Measurements from ENCODE around the gene PCSK7. TPM values are rescaled to one million over a fixed set of nuclear protein-coding genes. Genes with fewer than 3 reads are reported as not detected.

The PCSK7 gene
- total RNA-seq, 1 experiment from 2014 or later, result 43.6 TPM

GRCh38 chr11:117192401-117192875, 39.4 kb downstream of the PCSK7 start:
- H4K20me1 ChIP-seq (ENCODE audit: low read length), result no peaks in the 10 kb centered on the region
- intact Hi-C loops (cut with micrococcal nuclease), result no loop called here
- H3K27me3 ChIP-seq (ENCODE audit: low read length), result no peaks in the 10 kb centered on the region
- no peaks in the 10 kb centered on the region for H3F3A ChIP-seq (ENCODE audit: low read length, unreplicated experiment)
- no peaks in the 10 kb centered on the region for H3K36me3 ChIP-seq (ENCODE audit: low read depth, low read length)
- no peak for DNase-seq
- TF ChIP-seq EZH2 (IDR thresholded peaks at IDR 0.05; ENCODE audit: low read length, unreplicated experiment) (no peak), CTCF (conservative IDR thresholded peaks at IDR 0.05; ENCODE audit: low read depth, low read length) (no peak), EZH2phosphoT487 (IDR thresholded peaks at IDR 0.05; ENCODE audit: borderline replicate concordance, low read length) (no peak)
- ChIA-PET POLR2A (ENCODE audit: unreplicated experiment) (no interaction called here), CTCF (no interaction called here)
- H3K27ac ChIP-seq (ENCODE audit: low read length), result no peak overlapping the region
- no peak overlapping the region for H2AFZ ChIP-seq (ENCODE audit: low read length)
- no peaks in the 10 kb centered on the region for H3K9me3 ChIP-seq (ENCODE audit: low read length)
- H3K9me2 ChIP-seq (replicated peaks; ENCODE audit: low read length), result no peaks in the 10 kb centered on the region
- H3K79me2 ChIP-seq (ENCODE audit: low read length), result no peaks in the 10 kb centered on the region
- ATAC-seq, result no peak
- no peak overlapping the region for H3K9ac ChIP-seq (ENCODE audit: low read length)
- no peak overlapping the region for H3K4me2 ChIP-seq (ENCODE audit: low read length)
- BruUV-seq (replicated peaks), result no TSS peak
- no peak overlapping the region for H3K4me3 ChIP-seq (ENCODE audit: low read length)
- H3K4me1 ChIP-seq (ENCODE audit: insufficient read depth, low read length), result no peaks in the 10 kb centered on the region

GRCh38 chr11:117191680-117192400, 40.0 kb downstream of the PCSK7 start:
- intact Hi-C loops (cut with micrococcal nuclease), result no loop called here
- no peak overlapping the region for H3K9ac ChIP-seq (ENCODE audit: low read length)
- no peaks in the 10 kb centered on the region for H3K36me3 ChIP-seq (ENCODE audit: low read depth, low read length)
- no peak for ATAC-seq
- H4K20me1 ChIP-seq (ENCODE audit: low read length), result no peaks in the 10 kb centered on the region
- H3K9me2 ChIP-seq (replicated peaks; ENCODE audit: low read length), result no peaks in the 10 kb centered on the region
- no peak overlapping the region for H2AFZ ChIP-seq (ENCODE audit: low read length)
- no peaks in the 10 kb centered on the region for H3F3A ChIP-seq (ENCODE audit: low read length, unreplicated experiment)
- no TSS peak for BruUV-seq (replicated peaks)
- H3K79me2 ChIP-seq (ENCODE audit: low read length), result no peaks in the 10 kb centered on the region
- CTCF ChIA-PET, result no interaction called here
- no peak for DNase-seq
- H3K4me2 ChIP-seq (ENCODE audit: low read length), result no peak overlapping the region
- no peaks in the 10 kb centered on the region for H3K27me3 ChIP-seq (ENCODE audit: low read length)
- TF ChIP-seq CTCF (conservative IDR thresholded peaks at IDR 0.05; ENCODE audit: low read depth, low read length), result no peak
- no peaks in the 10 kb centered on the region for H3K4me1 ChIP-seq (ENCODE audit: insufficient read depth, low read length)
- H3K27ac ChIP-seq (ENCODE audit: low read length), result no peak overlapping the region
- POLR2A ChIA-PET (ENCODE audit: unreplicated experiment), result no interaction called here
- no peaks in the 10 kb centered on the region for H3K9me3 ChIP-seq (ENCODE audit: low read length)
- H3K4me3 ChIP-seq (ENCODE audit: low read length), result no peak overlapping the region

- no peak for TF ChIP-seq EZH2 (IDR thresholded peaks at IDR 0.05; ENCODE audit: low read length, unreplicated experiment)
- TF ChIP-seq CTCF (conservative IDR thresholded peaks at IDR 0.05; ENCODE audit: low read depth, low read length), result no peak
- no peak for TF ChIP-seq EZH2phosphoT487 (IDR thresholded peaks at IDR 0.05; ENCODE audit: borderline replicate concordance, low read length)
- H3K9me3 ChIP-seq (ENCODE audit: low read length), result no peaks in the 10 kb centered on the region
- ATAC-seq (no peak), DNase-seq (no peak)
- H3K4me1 ChIP-seq (ENCODE audit: insufficient read depth, low read length), result peaks cover 12% of the 10 kb centered on the region
- H3K4me2 ChIP-seq (ENCODE audit: low read length), result no peak overlapping the region
- H2AFZ ChIP-seq (ENCODE audit: low read length), result no peak overlapping the region
- no peaks in the 10 kb centered on the region for H3K27me3 ChIP-seq (ENCODE audit: low read length)
- H3F3A ChIP-seq (ENCODE audit: low read length, unreplicated experiment), result no peaks in the 10 kb centered on the region
- H3K4me3 ChIP-seq (ENCODE audit: low read length), result no peak overlapping the region
- H4K20me1 ChIP-seq (ENCODE audit: low read length), result no peaks in the 10 kb centered on the region
- ChIA-PET CTCF (no interaction called here), POLR2A (ENCODE audit: unreplicated experiment) (no interaction called here)
- no TSS peak for BruUV-seq (replicated peaks)
- H3K9ac ChIP-seq (ENCODE audit: low read length), result no peak overlapping the region
- H3K9me2 ChIP-seq (replicated peaks; ENCODE audit: low read length), result no peaks in the 10 kb centered on the region
- no peaks in the 10 kb centered on the region for H3K36me3 ChIP-seq (ENCODE audit: low read depth, low read length)
- intact Hi-C loops (cut with micrococcal nuclease), result no loop called here
- no peak overlapping the region for H3K27ac ChIP-seq (ENCODE audit: low read length)
- no peaks in the 10 kb centered on the region for H3K79me2 ChIP-seq (ENCODE audit: low read length)
Observed at GRCh38 chr11:117189941-117190544, 41.8 kb downstream of the PCSK7 start.
